GM19328 (cell line): Measurements from ENCODE around the gene SYCE3.

Experiments
- ATAC-seq: cut with Tn5 transposase; IDR thresholded peaks from one replicate; pipeline ENCODE4 v1.9.1; 2021; ENCODE audit warnings: mild to moderate bottlenecking, moderate library complexity; ENCODE audit not compliant: unreplicated experiment

Gene SYCE3

GRCh38 chr22:50532824-50533796 lies 29.6 kb downstream of the SYCE3 start:
- ATAC-seq, result no peak

GRCh38 chr22:50531962-50532674 lies 30.6 kb downstream of the SYCE3 start:
- ATAC-seq, result no peak

DNA sequence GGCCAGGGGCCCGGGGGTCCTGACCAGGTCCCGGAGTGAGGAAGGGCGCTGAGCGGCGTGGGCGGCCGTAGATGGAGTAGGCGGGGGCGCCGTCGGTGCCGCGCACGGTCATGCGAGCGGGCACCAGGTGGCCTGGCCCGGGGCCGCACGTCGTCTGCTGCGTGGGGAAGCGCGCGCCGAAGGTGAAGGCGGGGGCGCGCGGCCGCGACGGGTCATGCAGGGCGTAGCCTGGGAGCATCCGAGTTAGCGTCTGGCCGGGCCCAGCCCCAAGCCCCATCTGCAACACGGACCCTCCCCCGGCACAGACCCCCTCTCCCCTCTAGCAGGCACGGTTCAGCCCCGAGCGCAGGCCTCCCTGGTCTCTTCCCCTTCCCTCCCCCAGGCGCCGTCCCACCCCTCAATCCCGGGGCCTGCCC lies 31.2 kb downstream of the SYCE3 start:
- ATAC-seq, result no peak

DNA sequence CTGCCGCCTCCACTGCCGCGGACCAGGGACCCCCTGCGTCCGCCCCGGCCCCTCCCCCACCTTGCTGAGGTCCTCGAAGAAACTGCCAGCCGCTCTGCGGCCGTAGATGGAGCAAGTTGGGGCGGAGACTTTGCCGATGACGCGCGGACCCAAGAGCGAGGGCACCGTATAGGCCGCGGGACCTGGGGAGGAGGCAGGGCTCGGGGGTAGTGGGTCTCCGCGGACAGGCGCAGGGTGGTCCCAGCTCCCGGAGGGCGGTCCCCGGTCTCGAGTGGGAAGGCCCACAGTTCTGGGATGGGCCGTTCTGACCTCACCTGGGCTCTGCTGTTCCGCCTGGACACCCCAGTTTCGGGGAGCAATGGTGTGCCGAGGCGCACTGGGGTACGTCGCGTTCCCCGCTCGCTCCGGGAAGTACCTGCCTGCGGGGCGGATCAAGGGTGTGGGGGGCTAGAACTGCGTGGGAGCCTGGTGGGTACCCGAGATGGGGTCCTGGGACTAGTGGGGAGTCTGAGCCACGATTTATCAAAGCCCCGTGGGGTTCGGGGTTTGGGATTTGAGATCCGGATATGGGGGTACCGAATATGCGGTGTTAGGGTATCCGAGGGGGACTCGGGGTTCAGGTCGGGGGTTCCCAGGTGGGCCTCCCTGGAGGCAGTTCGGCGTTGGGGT lies 31.7 kb downstream of the SYCE3 start:
- ATAC-seq, result no peak

DNA sequence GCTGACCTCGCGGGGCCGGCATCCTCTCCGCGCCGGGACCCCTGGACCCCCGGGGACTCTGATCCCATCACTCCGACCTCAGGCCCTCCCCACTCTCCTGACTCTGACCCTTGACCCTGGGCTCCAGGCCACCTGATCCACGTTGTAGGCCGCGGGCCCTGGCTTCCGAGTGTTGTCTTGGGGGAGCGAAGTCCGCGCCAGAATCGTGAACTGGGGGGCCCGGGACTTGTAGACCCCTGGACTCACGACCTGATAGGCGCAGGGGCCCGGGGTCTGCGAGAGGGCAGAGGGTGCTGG lies 32.2 kb downstream of the SYCE3 start:
- ATAC-seq, result no peak

- no peak for ATAC-seq
Measured at GRCh38 chr22:50529897-50530579, 32.7 kb downstream of the SYCE3 start, which contains the start of gene TYMP. TYMP (minus strand) TSS chr22:50530012; CDS start chr22:50529709, 303 bp downstream.

GRCh38 chr22:50529416-50529896 lies 33.3 kb downstream of the SYCE3 start:
- ATAC-seq, result no peak

DNA sequence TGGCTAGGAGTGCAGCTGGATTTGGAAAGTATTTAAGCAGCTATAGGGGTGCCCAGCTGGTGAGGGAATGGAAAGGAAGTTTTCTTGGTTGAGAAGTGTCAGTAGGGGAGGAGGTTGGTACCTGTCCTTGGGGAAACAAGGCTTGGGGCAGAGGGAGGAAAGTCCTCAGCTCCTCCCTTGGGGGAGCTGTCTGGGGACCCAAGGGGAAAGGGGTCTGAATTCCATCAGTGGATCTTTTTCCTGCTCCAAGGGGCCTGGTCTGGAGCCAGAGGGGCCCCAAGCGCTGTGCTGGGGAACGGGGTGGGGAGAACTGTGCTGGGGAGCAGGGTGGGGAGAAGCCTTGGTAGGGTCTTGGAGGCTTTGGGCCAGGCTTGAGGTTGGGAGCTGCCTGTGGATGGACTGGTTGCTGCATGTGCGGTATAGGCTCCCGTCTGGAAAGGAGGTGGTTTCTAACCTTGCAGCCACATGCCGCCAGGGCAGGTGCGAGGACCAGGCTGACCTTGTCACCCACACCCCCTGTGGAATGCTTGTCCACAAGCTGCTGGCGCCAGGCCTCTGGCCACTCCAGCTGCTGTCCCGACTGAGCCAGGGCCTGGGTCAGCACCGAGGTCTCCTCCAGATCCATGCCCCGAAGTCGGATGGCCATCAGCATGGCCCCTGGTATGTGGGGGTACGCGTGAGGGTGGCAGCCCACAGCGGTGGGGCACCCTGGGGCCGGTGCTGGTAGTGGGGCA lies 33.9 kb downstream of the SYCE3 start:
- ATAC-seq, result no peak

- no peak for ATAC-seq
Measured at GRCh38 chr22:50527921-50528681, 34.6 kb downstream of the SYCE3 start.

- ATAC-seq, result no peak
Measured at GRCh38 chr22:50526834-50527801, 35.6 kb downstream of the SYCE3 start.

GRCh38 chr22:50526108-50526833 lies 36.4 kb downstream of the SYCE3 start:
- peak; percentile 24 for ATAC-seq

GRCh38 chr22:50525858-50526107 lies 36.9 kb downstream of the SYCE3 start:
- ATAC-seq, result peak; percentile 16

- peak; percentile 33 for ATAC-seq
Measured at GRCh38 chr22:50525104-50525857, 37.4 kb downstream of the SYCE3 start, which contains the start of gene SCO2. SCO2 (minus strand) TSS chr22:50525598; CDS start chr22:50524411, 1,187 bp downstream.

- no peak for ATAC-seq
Measured at GRCh38 chr22:50524676-50525103, 38.0 kb downstream of the SYCE3 start.

DNA sequence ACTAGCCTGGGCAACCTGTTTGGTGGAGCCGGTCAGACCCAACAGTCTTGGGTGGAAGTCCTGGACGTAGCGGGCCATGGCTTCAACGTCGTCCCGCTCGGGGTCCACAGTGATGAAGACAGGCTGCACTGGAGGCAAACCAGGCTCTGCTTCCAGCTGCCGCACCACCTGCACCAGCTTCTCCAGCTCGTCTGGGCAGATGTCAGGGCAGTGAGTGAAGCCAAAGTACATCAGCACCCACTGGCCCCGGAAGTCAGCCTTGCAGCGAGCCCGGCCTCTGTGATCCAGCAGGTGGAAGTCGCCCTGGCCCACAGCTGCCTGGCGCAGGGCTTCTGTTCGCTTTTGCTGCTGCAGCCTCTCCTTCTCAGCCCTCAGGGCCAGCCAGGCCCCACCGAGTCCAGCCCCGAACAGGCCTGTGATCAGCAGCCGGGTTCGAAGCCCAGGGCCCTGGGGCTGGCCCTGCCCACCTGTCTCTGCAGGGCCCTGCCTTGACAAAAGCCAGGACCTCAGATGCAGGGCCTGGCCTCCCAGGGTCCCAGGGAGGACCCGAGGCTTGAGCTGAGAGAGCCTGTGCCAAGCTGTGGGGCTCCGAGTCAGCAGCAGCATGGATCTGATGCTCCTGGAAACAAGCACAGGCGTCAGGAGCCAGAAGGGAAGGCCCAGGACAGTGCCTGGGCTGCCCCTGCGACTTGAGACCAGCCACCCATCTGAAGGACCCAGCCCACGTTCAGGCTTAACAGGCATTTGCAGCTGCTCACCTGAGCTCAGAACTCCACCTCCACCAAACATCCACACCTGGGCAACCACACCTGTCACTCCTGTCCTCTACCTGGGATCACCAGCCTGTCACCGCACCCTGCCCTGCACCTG lies 38.7 kb downstream of the SYCE3 start:
- ATAC-seq, result no peak

GRCh38 chr22:50523458-50523805 lies 39.3 kb downstream of the SYCE3 start:
- ATAC-seq, result no peak
